Activated T-helper 2 cell treated with anti-CD3 and anti-CD28 coated beads, Interferon-gamma antibody, Interleukin-2, Interleukin-4, amounts not matched to agents 10 μg/mL and 5 μg/mL and 100 μg/mL, durations not matched to agents 14 hours and 24 hours and 36 hours (primary cell): ENCODE results near the gene ANKRD17. TPM values are rescaled to one million over a fixed set of nuclear protein-coding genes. Genes with fewer than 3 reads are reported as not detected.
"Not testable (repeated sequence)": the region's sequence is repeated elsewhere in the genome, so short reads cannot be mapped to it uniquely, and the experiment has no call there.

Experiments used
- DNase-seq: peaks from one replicate; pipeline ENCODE4 v3.0.0; 2021; ENCODE audit warnings: low spot score
- H3K27ac Mint-ChIP-seq: one replicate; pipeline ENCODE4 v1.8.0; 2021; ENCODE audit warnings: mixed read lengths
- H3K27me3 Mint-ChIP-seq: one replicate; pipeline ENCODE4 v1.8.0; 2021; ENCODE audit warnings: low read depth, mixed read lengths
- H3K36me3 Mint-ChIP-seq: one replicate; pipeline ENCODE4 v1.8.0; 2021; ENCODE audit warnings: low read depth, mixed read lengths
- H3K4me1 Mint-ChIP-seq: one replicate; pipeline ENCODE4 v1.8.0; 2021; ENCODE audit warnings: low read depth, mixed read lengths
- H3K4me3 Mint-ChIP-seq: one replicate; pipeline ENCODE4 v1.8.0; 2021; ENCODE audit warnings: low read depth, mild to moderate bottlenecking, moderate library complexity, mixed read lengths
- H3K9me3 Mint-ChIP-seq: one replicate; pipeline ENCODE4 v1.8.0; 2021; ENCODE audit warnings: mixed read lengths
- intact Hi-C: fragments of 100-400 bp; cut with micrococcal nuclease; formaldehyde crosslinking; loops from one replicate; pipeline ENCODE4 v1.15.1; 2023
- total RNA-seq: library from RNA; stranded (reverse); gene quantifications from 2 replicates; pipeline ENCODE4 v1.2.3, GENCODE V29; 2022

Gene ANKRD17
- total RNA-seq: 70.0 and 71.4 TPM in 2 replicates

GRCh38 chr4:73258686-73259570, at the start of gene ANKRD17:
Gene ANKRD17 (minus strand): TSS chr4:73258798. CDS start chr4:73258668, 130 bp downstream.
- intact Hi-C loops: loop anchor here (1.0 to 5.0 kb wide), 5 partner anchors 36 to 900 kb away; partner anchors contain the start of genes COX18 and MTHFD2L
- peak; percentile 89 for DNase-seq

DNA sequence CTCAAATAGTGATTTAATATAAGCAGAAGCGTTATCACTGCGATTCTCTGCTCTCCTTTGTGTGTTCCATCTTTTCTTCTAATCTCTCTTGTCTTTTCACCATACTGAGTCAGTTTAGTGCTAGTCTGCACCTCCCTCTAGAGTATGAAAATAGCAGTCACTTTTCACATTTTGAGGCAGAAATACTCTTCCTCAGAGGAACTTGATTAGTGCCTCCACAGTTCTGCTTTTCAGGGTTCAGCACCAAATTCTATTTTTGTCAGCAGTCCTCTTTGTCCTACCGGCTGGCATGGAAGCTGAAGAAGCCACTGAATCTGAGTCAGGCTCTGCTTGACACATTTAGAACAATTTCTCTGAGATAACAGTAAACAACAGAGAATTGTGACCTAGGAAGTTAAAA, 49.7 kb upstream of the ANKRD17 start:
- intact Hi-C loops: no loop called here
- H3K9me3 Mint-ChIP-seq: no peaks in the 10 kb centered on the region
- no peaks in the 10 kb centered on the region for H3K36me3 Mint-ChIP-seq

More at GRCh38 chr4:73258686-73259570, at the start of gene ANKRD17:
- H3K4me1 Mint-ChIP-seq: peaks cover 27% of the 10 kb centered on the region
- H3K9me3 Mint-ChIP-seq: no peaks in the 10 kb centered on the region
- peak within 1 kb of the TSS; percentile 100 for H3K27ac Mint-ChIP-seq
- H3K4me3 Mint-ChIP-seq: peak within 1 kb of the TSS; percentile 95
- H3K36me3 Mint-ChIP-seq: peaks cover 24% of the 10 kb centered on the region
- H3K27me3 Mint-ChIP-seq: no peaks in the 10 kb centered on the region

GRCh38 chr4:73303711-73304110, 45.1 kb upstream of the ANKRD17 start:
- no peaks in the 10 kb centered on the region for H3K27me3 Mint-ChIP-seq
- H3K4me1 Mint-ChIP-seq: no peaks in the 10 kb centered on the region
- H3K36me3 Mint-ChIP-seq: no peaks in the 10 kb centered on the region
- no peaks in the 10 kb centered on the region for H3K9me3 Mint-ChIP-seq
- H3K4me3 Mint-ChIP-seq: no peak overlapping the region
- no peak overlapping the region for H3K27ac Mint-ChIP-seq
- intact Hi-C loops: no loop called here
- no peak for DNase-seq

More for the DNA sequence above, 49.7 kb upstream of the ANKRD17 start:
- Mint-ChIP-seq H3K4me1 (no peaks in the 10 kb centered on the region), H3K27me3 (no peaks in the 10 kb centered on the region), H3K4me3 (no peak overlapping the region), H3K27ac (no peak overlapping the region)
- DNase-seq: no peak

- Mint-ChIP-seq H3K36me3 (no peaks in the 10 kb centered on the region), H3K27me3 (no peaks in the 10 kb centered on the region), H3K9me3 (peaks cover 19% of the 10 kb centered on the region), H3K4me1 (no peaks in the 10 kb centered on the region), H3K27ac (no peak overlapping the region), H3K4me3 (no peak overlapping the region)
- intact Hi-C loops: no loop called here
- no peak for DNase-seq
Observed at GRCh38 chr4:73299548-73300280, 41.1 kb upstream of the ANKRD17 start.

DNA sequence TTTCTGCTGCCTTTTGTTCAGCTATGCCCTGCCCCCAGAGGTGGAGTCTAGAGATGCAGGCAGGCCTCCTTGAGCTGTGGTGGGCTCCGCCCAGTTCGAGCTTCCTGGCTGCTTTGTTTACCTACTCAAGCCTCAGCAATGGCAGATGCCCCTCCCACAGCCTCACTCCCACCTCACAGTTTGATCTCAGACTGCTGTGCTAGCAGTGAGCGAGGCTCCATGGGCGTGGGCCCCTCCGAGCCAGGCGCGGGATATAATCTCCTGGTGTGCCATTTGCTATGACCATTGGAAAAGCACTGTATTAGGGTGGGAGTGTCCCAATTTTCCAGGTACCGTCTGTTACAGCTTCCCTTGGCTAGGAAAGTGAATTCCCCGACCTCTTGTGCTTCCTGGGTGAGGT, 34.1 kb upstream of the ANKRD17 start:
- DNase-seq, H3K36me3 Mint-ChIP-seq, H3K4me1 Mint-ChIP-seq, intact Hi-C loops, H3K27me3 Mint-ChIP-seq, H3K4me3 Mint-ChIP-seq, H3K27ac Mint-ChIP-seq: not testable (repeated sequence)
- H3K9me3 Mint-ChIP-seq: peaks cover 14% of the 10 kb centered on the region

- Mint-ChIP-seq H3K9me3 (peaks cover 19% of the 10 kb centered on the region), H3K36me3 (peaks cover 6% of the 10 kb centered on the region), H3K4me1 (no peaks in the 10 kb centered on the region), H3K4me3 (no peak overlapping the region), H3K27ac (no peak overlapping the region), H3K27me3 (no peaks in the 10 kb centered on the region)
- DNase-seq: no peak
- intact Hi-C loops: no loop called here
Observed at GRCh38 chr4:73281982-73282381, 23.4 kb upstream of the ANKRD17 start.

- peaks cover 6% of the 10 kb centered on the region for H3K36me3 Mint-ChIP-seq
- no peaks in the 10 kb centered on the region for H3K27me3 Mint-ChIP-seq
- no peaks in the 10 kb centered on the region for H3K4me1 Mint-ChIP-seq
- H3K27ac Mint-ChIP-seq: no peak overlapping the region
- no peak overlapping the region for H3K4me3 Mint-ChIP-seq
- intact Hi-C loops: no loop called here
- peaks cover 20% of the 10 kb centered on the region for H3K9me3 Mint-ChIP-seq
- DNase-seq: no peak
Observed at GRCh38 chr4:73281396-73281795, 22.8 kb upstream of the ANKRD17 start.

DNA sequence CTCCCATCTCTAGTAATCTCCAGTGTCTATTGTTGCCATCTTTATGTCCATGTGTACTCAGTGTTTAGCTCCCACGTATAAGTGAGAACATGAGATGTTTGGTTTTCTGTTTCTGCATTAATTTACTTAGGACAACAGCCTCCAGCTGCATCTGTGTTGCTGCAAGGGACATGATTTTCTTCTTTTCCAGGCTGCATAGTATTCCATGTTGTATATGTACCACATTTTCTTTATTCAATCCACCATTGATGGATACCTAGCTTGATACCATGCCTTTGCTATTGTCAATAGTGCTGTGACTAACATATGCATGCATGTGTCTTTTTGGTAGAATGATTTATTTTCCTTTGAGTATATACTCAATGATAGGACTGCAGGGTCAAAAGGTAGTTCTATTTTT, 18.6 kb upstream of the ANKRD17 start:
- Mint-ChIP-seq H3K4me3 (no peak overlapping the region), H3K27ac (no peak overlapping the region), H3K4me1 (no peaks in the 10 kb centered on the region), H3K36me3 (peaks cover 7% of the 10 kb centered on the region), H3K27me3 (no peaks in the 10 kb centered on the region), H3K9me3 (peaks cover 24% of the 10 kb centered on the region)
- no peak for DNase-seq
- intact Hi-C loops: no loop called here

- Mint-ChIP-seq H3K27ac (no peak overlapping the region), H3K27me3 (no peaks in the 10 kb centered on the region), H3K9me3 (peaks cover 24% of the 10 kb centered on the region), H3K4me1 (no peaks in the 10 kb centered on the region), H3K4me3 (no peak overlapping the region), H3K36me3 (peaks cover 6% of the 10 kb centered on the region)
- intact Hi-C loops: no loop called here
- DNase-seq: no peak
Observed at GRCh38 chr4:73275318-73275654, 16.7 kb upstream of the ANKRD17 start.

- intact Hi-C loops: no loop called here
- H3K27ac Mint-ChIP-seq: no peak overlapping the region
Observed at GRCh38 chr4:73272816-73273215, 14.2 kb upstream of the ANKRD17 start.

GRCh38 chr4:73267050-73267449, 8.5 kb upstream of the ANKRD17 start:
- intact Hi-C loops: no loop called here
- H3K36me3 Mint-ChIP-seq: peaks cover 3% of the 10 kb centered on the region
- H3K27ac Mint-ChIP-seq: no peak overlapping the region
- no peaks in the 10 kb centered on the region for H3K4me1 Mint-ChIP-seq
- no peak overlapping the region for H3K4me3 Mint-ChIP-seq
- DNase-seq: no peak
- H3K9me3 Mint-ChIP-seq: no peaks in the 10 kb centered on the region
- H3K27me3 Mint-ChIP-seq: no peaks in the 10 kb centered on the region

More at GRCh38 chr4:73272816-73273215, 14.2 kb upstream of the ANKRD17 start:
- Mint-ChIP-seq H3K4me3 (no peak overlapping the region), H3K27me3 (no peaks in the 10 kb centered on the region), H3K36me3 (peaks cover 3% of the 10 kb centered on the region), H3K4me1 (no peaks in the 10 kb centered on the region), H3K9me3 (peaks cover 9% of the 10 kb centered on the region)
- no peak for DNase-seq

DNA sequence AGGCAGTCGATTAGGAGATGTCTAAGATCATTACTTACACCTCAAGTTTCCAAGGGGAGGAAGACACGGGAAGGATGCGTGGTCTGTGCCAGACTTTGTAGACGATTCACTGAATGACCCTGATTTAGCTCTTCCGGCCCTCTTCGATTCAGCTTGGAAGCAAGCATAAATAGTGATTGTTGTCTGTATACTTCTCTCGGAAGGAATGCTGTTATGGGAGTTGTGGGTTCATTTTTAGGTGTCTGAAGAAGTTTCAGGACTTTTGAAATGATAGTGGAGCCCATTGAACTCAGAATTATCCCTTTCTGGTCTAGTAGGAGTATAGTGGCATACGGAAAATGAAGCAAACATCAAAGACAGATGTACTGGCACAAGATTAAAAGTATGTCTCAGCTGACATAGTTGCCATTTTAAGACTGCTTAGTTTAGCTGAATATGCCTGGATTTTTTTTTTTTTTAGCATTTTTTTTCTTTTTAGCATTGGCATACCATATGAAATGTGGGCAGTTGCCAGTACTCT, 1.0 kb upstream of the ANKRD17 start:
- DNase-seq: no peak
- Mint-ChIP-seq H3K27me3 (no peaks in the 10 kb centered on the region), H3K36me3 (peaks cover 19% of the 10 kb centered on the region), H3K4me1 (peaks cover 22% of the 10 kb centered on the region), H3K4me3 (peak overlapping the region; percentile 95), H3K27ac (peak overlapping the region; percentile 100), H3K9me3 (no peaks in the 10 kb centered on the region)
- intact Hi-C loops: loop anchor here (1.0 to 5.0 kb wide), 4 partner anchors 36 to 899 kb away; partner anchors contain the start of gene MTHFD2L

GRCh38 chr4:73258436-73258685, 237 bp downstream of the ANKRD17 start:
- DNase-seq: no peak
- no peaks in the 10 kb centered on the region for H3K9me3 Mint-ChIP-seq
- H3K4me1 Mint-ChIP-seq: peaks cover 31% of the 10 kb centered on the region
- H3K27me3 Mint-ChIP-seq: no peaks in the 10 kb centered on the region
- H3K27ac Mint-ChIP-seq: peak overlapping the region; percentile 100
- intact Hi-C loops: loop anchor here (1.0 to 5.0 kb wide), 4 partner anchors 189 to 900 kb away; partner anchors contain the start of genes COX18 and MTHFD2L
- peak overlapping the region; percentile 95 for H3K4me3 Mint-ChIP-seq
- H3K36me3 Mint-ChIP-seq: peaks cover 25% of the 10 kb centered on the region
